Natural killer cell (primary cell): ENCODE measurements around the gene ELAVL1. TPM values are rescaled to one million over a fixed set of nuclear protein-coding genes. Genes with fewer than 3 reads are reported as not detected.

Experiments
- ATAC-seq, 3 donors: fragments of 150-1000 bp in 2 of 3; fragments of 200-7000 bp in 1 of 3; cut with Tn5 transposase; 1 replicate in 1 of 3; 2 replicates in 2 of 3; pipeline ENCODE4 v1.10.0; 2021; ENCODE audit warnings: mild to moderate bottlenecking in 2 of 3, moderate library complexity in 2 of 3
- DNase-seq, 2 donors: peaks; one replicate each; pipeline versions ENCODE4 v3.0.0 to v3.0.0-alpha.2; 2013 to 2021; ENCODE audit warnings: mixed read lengths in 1 of 2
- H3K27ac ChIP-seq: one replicate; pipeline ENCODE4 v1.5.1; 2013; ENCODE audit warnings: mild to moderate bottlenecking, low read length
- H3K27me3 ChIP-seq: one replicate; pipeline ENCODE4 v1.6.1; 2013; ENCODE audit warnings: low read length; ENCODE audit not compliant: control insufficient read depth, insufficient read depth
- H3K36me3 ChIP-seq: one replicate; pipeline ENCODE4 v1.6.1; 2013; ENCODE audit warnings: low read length; ENCODE audit not compliant: control insufficient read depth, insufficient read depth
- H3K4me1 ChIP-seq: one replicate; pipeline ENCODE4 v1.6.1; 2013; ENCODE audit warnings: low read length; ENCODE audit not compliant: control insufficient read depth, insufficient read depth
- H3K4me3 ChIP-seq: one replicate; pipeline ENCODE4 v1.5.1; 2013; ENCODE audit warnings: low read length
- H3K9me3 ChIP-seq: one replicate; pipeline ENCODE4 v1.6.1; 2013; ENCODE audit warnings: low read length; ENCODE audit not compliant: control insufficient read depth, insufficient read depth
- H3K27ac Mint-ChIP-seq, 2 donors: one replicate each; pipeline ENCODE4 v1.8.0; 2022; ENCODE audit warnings: mild to moderate bottlenecking in 2 of 2, mixed read lengths in 2 of 2, moderate library complexity in 1 of 2
- H3K27me3 Mint-ChIP-seq, 2 donors: one replicate each; pipeline ENCODE4 v1.8.0; 2022; ENCODE audit warnings: low read depth in 2 of 2, mixed read lengths in 2 of 2
- H3K36me3 Mint-ChIP-seq: one replicate; pipeline ENCODE4 v1.8.0; 2022; ENCODE audit warnings: mixed read lengths
- H3K4me1 Mint-ChIP-seq, 2 donors: one replicate each; pipeline ENCODE4 v1.8.0; 2022; ENCODE audit warnings: mixed read lengths in 2 of 2
- H3K4me3 Mint-ChIP-seq: one replicate; pipeline ENCODE4 v1.8.0; 2022; ENCODE audit warnings: mild to moderate bottlenecking, moderate library complexity, mixed read lengths
- H3K9me3 Mint-ChIP-seq, 2 donors: one replicate each; pipeline ENCODE4 v1.8.0; 2022; ENCODE audit warnings: mixed read lengths in 2 of 2
- WGBS: methylation state at CpG from one replicate; pipeline ENCODE4 v1.1.7; 2013; ENCODE audit warnings: missing lambda C conversion rate; ENCODE audit not compliant: insufficient coverage; 5-methylcytosine and 5-hydroxymethylcytosine counted together
- intact Hi-C: fragments of 100-400 bp; cut with micrococcal nuclease; formaldehyde crosslinking; loops from one replicate; pipeline ENCODE4 v1.14.2; 2022
- total RNA-seq, 4 donors: library from RNA; stranded (reverse); fragments of 120-200 nt in 1 of 4; gene quantifications; one replicate each; pipeline versions ENCODE4 v1.2.3 to v1.2.4, GENCODE V29; 2013 to 2022
- TF ChIP-seq, protein P1 (sequence below): fragments of 200-600 bp; IDR thresholded peaks from one replicate; pipeline ENCODE4 v1.8.0; 2022; ENCODE audit warnings: antibody characterized with exemption

The ELAVL1 gene
- total RNA-seq, 3 donors from 2014 or later (not counting 1 experiment from before 2014, with no cell fraction given), result 36.9 to 43.9 (median 43.8) TPM

DNA sequence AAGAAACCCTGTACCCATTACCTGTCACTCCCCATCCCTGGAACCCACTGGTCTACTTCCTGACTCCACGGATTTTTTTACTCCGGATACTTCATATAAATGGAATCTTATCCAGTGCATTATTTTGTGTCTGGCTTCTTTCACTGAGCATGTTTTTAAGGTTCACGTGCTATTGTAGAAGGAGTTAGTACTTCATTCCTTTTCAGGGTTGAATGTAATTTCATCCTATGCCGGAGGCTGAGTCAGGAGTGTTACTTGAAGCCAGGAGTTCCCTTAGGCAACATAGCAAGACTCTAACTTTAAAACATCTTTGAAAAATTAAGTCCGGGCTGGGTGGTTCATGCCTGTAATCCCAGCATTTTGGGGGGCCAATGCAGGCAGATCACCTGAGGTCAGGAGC lies 17.9 kb upstream of the ELAVL1 start:
- H3K27me3 Mint-ChIP-seq, result no peaks in the 10 kb centered on the region
- DNase-seq (no peak), ATAC-seq (no peak)
- Histone ChIP-seq H3K4me1 (no peaks in the 10 kb centered on the region), H3K27me3 (no peaks in the 10 kb centered on the region), H3K36me3 (no peaks in the 10 kb centered on the region), H3K27ac (no peak overlapping the region), H3K4me3 (no peak overlapping the region), H3K9me3 (no peaks in the 10 kb centered on the region)
- H3K9me3 Mint-ChIP-seq, result no peaks in the 10 kb centered on the region
- intact Hi-C loops, result no loop called here
- TF ChIP-seq, protein P1, sequence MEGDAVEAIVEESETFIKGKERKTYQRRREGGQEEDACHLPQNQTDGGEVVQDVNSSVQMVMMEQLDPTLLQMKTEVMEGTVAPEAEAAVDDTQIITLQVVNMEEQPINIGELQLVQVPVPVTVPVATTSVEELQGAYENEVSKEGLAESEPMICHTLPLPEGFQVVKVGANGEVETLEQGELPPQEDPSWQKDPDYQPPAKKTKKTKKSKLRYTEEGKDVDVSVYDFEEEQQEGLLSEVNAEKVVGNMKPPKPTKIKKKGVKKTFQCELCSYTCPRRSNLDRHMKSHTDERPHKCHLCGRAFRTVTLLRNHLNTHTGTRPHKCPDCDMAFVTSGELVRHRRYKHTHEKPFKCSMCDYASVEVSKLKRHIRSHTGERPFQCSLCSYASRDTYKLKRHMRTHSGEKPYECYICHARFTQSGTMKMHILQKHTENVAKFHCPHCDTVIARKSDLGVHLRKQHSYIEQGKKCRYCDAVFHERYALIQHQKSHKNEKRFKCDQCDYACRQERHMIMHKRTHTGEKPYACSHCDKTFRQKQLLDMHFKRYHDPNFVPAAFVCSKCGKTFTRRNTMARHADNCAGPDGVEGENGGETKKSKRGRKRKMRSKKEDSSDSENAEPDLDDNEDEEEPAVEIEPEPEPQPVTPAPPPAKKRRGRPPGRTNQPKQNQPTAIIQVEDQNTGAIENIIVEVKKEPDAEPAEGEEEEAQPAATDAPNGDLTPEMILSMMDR, result no peak
- 94% methylated on average over 5 of the region's 5 CpGs for WGBS
- H3K4me3 Mint-ChIP-seq, result no peak overlapping the region
- no peaks in the 10 kb centered on the region for H3K4me1 Mint-ChIP-seq
- H3K36me3 Mint-ChIP-seq, result no peaks in the 10 kb centered on the region
- no peak overlapping the region for H3K27ac Mint-ChIP-seq

DNA sequence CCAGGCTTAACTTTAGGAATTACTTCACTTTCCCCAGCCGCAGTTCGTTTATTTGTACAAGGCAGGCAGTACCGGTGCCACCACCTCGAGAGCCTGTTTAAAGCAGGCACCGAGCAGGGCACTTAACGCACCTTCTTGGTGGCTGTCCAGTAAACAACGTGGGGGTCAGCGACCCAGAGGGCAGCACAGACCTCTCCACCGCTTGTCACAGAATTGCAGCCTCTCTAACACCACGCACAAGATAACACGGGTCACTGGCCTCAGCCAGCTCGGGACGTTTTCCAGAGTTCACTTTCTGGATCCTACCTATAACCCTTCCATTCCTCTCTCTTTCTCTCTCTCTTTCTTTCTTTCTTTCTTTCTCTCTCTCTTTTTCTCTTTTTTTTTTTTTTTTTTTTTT lies 16.8 kb upstream of the ELAVL1 start:
- H3K27me3 Mint-ChIP-seq, result no peaks in the 10 kb centered on the region
- 95% methylated on average over 13 of the region's 13 CpGs for WGBS
- Histone ChIP-seq H3K27me3 (no peaks in the 10 kb centered on the region), H3K4me3 (no peak overlapping the region), H3K4me1 (peaks cover 5% of the 10 kb centered on the region), H3K36me3 (no peaks in the 10 kb centered on the region), H3K9me3 (no peaks in the 10 kb centered on the region), H3K27ac (no peak overlapping the region)
- H3K4me3 Mint-ChIP-seq, result no peak overlapping the region
- H3K36me3 Mint-ChIP-seq, result no peaks in the 10 kb centered on the region
- DNase-seq (no peak), ATAC-seq (no peak)
- TF ChIP-seq, protein P1, result no peak
- no peak overlapping the region for H3K27ac Mint-ChIP-seq
- H3K9me3 Mint-ChIP-seq, result no peaks in the 10 kb centered on the region
- H3K4me1 Mint-ChIP-seq, result peaks cover 9% of the 10 kb centered on the region in 2 donors
- intact Hi-C loops, result no loop called here

DNA sequence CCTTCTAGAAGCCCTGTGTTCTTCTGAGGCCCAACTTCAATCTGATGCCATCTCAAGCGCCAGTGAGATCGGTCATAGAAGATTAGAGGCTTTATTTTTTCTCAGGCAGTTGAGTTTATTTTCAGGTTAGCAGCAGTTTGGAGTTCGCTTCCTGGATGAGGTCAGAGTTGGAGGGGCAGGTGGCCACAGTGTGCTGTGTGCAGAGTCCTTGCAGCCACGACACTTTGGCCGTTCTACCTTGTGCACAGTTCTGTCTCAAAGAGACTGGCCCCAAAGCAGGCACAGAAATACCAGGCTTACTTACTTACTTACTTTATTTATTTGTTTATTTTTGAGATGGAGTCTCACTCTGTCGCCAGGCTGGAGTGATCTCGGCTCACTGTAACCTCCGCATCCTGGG lies 15.9 kb upstream of the ELAVL1 start:
- DNase-seq, result no peak
- Mint-ChIP-seq H3K4me1 (peaks cover 9 to 10% of the 10 kb centered on the region in 2 donors), H3K27ac (no peak overlapping the region), H3K36me3 (no peaks in the 10 kb centered on the region), H3K4me3 (no peak overlapping the region), H3K9me3 (no peaks in the 10 kb centered on the region), H3K27me3 (no peaks in the 10 kb centered on the region)
- TF ChIP-seq, protein P1, result no peak
- H3K4me3 ChIP-seq, result no peak overlapping the region
- no peak for ATAC-seq
- WGBS, result 77% methylated on average over 8 of the region's 8 CpGs
- no peaks in the 10 kb centered on the region for H3K36me3 ChIP-seq
- H3K27ac ChIP-seq, result no peak overlapping the region
- intact Hi-C loops, result no loop called here
- peaks cover 5% of the 10 kb centered on the region for H3K4me1 ChIP-seq
- no peaks in the 10 kb centered on the region for H3K27me3 ChIP-seq
- H3K9me3 ChIP-seq, result no peaks in the 10 kb centered on the region

DNA sequence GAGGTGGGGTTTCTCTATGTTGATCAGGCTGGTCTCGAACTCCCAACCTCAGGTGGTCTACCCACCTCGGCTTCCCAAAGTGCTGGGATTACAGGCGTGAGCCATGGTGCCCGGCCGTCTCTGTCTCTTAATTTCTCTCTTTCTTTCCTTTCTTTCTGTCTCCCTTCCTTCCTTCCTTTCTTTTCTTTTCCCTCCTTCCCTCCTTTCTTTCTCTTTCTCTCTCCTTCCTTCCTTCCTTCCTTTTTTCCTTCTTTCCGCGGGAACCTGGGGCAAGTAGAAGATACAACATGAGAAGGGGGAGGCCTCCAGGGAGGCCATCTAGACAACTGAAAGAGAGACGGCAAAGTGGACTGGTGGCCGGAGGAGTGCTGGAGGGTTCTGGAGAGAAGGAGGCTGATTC lies 15.2 kb upstream of the ELAVL1 start:
- Histone ChIP-seq H3K4me3 (no peak overlapping the region), H3K27me3 (no peaks in the 10 kb centered on the region), H3K27ac (no peak overlapping the region), H3K9me3 (no peaks in the 10 kb centered on the region), H3K36me3 (no peaks in the 10 kb centered on the region), H3K4me1 (peaks cover 5% of the 10 kb centered on the region)
- no peaks in the 10 kb centered on the region for H3K27me3 Mint-ChIP-seq
- no peak for ATAC-seq
- no peaks in the 10 kb centered on the region for H3K9me3 Mint-ChIP-seq
- intact Hi-C loops, result no loop called here
- TF ChIP-seq, protein P1, result no peak
- H3K36me3 Mint-ChIP-seq, result no peaks in the 10 kb centered on the region
- 90% methylated on average over 8 of the region's 9 CpGs for WGBS
- H3K27ac Mint-ChIP-seq, result no peak overlapping the region
- no peak for DNase-seq
- no peak overlapping the region for H3K4me3 Mint-ChIP-seq
- peaks cover 9 to 10% of the 10 kb centered on the region in 2 donors for H3K4me1 Mint-ChIP-seq
